Measurements from ENCODE around the gene RALGAPB.

GRCh38 chr20:38610521-38610920 lies 137.9 kb downstream of the RALGAPB start:
- no peak for TF ChIP-seq PHF5A (CRISPR knock-in tag; IDR thresholded peaks at IDR 0.05; ENCODE audit: low read depth, unreplicated experiment)
- no peak for TF ChIP-seq U2AF1 (optimal IDR thresholded peaks at IDR 0.05; ENCODE audit: low read depth, low read length)
- no peak for TF ChIP-seq MAX (IDR thresholded peaks at IDR 0.05)
- no peak for TF ChIP-seq ZMAT3 (CRISPR knock-in tag; conservative IDR thresholded peaks at IDR 0.05)
- no peak for TF ChIP-seq MXI1 (IDR thresholded peaks at IDR 0.05; ENCODE audit: borderline replicate concordance, low read depth, low read length)
